Endometrial microvascular endothelial cells (primary cell): ENCODE results near the gene ABLIM1. TPM values are rescaled to one million over a fixed set of nuclear protein-coding genes. Genes with fewer than 3 reads are reported as not detected.

Experiments used
- in situ Hi-C: cut with HindIII; loops from 2 replicates; pipeline ENCODE4 v1.10.0; 2017; ENCODE audit warnings: low sequenced_read_pairs, low pct_unique_long_range_greater_than_20kb; ENCODE audit errors: inconsistent ontology term
- total RNA-seq: library from RNA; depleted of rRNA; stranded (reverse); fragments of >200 nt; gene quantifications from one replicate; pipeline ENCODE4 v1.2.3, GENCODE V29; 2015; ENCODE audit errors: inconsistent ontology term

ABLIM1 gene
- total RNA-seq, 1 donor from 2014 or later: 25.9 TPM

DNA sequence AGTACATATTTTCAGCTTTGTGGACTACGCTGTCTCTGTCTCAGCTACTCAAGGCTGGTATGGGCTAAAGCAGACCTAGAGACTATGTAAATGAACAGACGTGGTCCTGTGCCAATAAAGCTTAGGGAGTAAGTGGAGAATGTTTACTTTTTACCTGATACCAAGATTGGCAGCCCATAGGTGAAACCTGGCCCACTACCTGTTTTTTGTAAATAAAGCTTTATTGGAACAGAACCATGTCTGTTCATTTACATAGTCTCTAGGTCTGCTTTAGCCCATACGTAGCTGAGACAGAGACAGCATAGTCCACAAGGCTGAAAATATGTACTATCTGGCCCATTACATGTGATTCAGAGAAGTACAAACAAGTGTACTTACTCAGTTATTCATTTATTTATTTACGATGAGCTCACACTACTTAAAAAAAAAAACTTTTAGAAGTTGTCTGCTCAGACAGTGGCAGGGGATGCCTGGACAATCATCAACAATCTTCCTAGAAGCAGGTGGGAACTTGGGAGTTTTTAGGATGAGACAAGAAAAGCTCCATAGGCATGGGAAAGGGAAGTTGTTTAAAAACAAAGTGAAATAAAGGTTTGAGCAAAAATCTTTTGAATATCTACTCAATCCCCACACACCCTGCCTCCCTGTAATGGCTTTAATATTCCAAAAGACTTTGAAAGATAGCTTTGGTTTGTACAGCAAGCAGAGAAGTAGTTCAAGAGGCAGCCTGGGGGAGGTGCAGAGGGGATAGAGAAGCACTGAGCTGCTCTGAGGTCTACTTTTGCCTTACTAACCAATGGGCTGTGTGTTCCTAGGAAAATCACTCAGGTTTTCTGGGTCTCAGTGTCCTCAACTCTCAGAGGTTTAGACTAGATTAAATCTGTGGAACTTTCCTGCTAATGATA, 139.4 kb downstream of the ABLIM1 start:
- in situ Hi-C loops: no loop called here

DNA sequence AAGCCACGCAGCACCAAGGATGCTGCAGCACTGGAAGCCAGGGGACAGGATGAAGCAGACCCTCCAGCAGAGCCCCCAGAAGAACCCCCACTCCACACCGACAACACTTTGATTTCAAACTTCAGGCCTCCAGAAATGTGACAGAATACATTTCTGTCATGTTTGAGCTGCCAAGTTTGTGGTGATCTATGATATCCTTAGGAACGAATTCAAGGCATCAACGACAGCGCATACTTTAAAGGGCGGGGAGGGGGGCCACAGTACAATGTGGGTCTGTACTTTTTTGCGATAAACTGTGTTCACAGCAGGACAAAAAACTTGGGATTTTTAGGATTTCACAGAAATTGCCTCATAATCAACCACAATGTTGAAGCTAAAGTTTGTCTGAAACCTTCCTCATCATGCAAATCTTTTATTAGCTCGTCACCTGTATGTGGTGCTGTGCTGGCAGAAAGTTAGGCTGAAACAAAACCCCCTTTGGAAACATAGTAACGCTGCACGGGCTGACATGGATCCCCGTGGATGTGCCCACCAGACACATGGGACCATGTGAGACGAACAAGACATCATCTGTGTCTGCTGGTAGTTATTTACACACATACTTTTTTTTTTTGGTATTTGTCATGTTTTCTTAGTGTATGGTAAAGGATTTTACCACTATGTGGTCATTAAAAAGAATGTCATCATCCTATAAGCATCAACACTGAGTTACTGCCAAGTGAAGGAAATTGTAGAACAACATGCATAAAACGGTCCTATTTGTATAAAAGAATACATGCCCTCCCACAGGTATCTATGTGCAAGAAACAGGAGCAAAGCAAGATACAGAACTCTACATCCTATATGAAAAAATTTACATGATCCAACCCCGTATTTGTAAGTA, 140.5 kb downstream of the ABLIM1 start:
- in situ Hi-C loops: no loop called here

DNA sequence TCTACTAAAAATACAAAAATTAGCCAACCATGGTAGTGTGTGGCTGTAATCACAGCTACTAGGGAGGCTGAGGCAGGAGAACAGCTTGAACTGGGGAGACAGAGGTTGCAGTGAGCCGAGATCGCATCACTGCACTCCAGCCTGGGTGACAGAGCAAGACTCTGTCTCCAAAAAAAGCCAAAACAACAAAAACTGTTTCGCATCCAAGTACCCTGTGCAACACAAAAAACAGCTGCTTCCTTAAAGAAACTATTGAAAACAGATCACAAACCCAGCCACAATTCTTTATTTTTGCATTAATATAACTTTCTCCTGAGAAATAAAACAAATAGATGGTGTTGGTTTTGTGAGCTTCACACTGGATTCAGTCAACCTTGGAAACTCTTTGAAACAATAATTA, 141.7 kb downstream of the ABLIM1 start:
- in situ Hi-C loops: no loop called here

DNA sequence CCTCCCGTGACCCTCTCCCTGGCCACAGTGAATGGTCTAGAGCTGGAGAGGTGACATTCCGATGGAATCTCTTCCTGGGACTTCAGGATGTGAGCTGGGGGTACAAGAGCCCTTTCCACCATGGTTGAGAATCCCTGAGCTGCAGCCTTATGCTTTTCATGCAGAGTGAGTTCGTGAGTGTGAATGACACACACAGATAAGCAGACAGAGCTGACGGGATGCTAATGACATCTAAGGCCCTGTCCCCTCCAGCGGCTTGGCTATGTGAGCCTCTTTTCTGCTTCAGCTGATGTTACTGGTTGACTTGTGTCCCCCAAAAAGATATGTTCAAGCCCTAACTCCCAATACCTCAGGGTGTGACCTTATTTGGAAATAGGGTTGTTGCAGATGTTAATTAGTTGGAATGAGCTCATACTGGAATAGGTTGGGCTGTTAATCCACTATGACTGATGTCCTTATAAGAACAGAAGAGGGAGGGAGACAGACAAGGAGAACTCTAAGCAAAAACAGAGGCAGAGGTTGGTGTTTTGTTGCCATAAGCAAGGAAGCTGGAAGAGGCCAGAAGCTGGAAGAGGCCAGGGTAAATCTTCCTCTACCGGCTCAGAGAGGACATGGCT, 142.7 kb downstream of the ABLIM1 start:
- in situ Hi-C loops: no loop called here

DNA sequence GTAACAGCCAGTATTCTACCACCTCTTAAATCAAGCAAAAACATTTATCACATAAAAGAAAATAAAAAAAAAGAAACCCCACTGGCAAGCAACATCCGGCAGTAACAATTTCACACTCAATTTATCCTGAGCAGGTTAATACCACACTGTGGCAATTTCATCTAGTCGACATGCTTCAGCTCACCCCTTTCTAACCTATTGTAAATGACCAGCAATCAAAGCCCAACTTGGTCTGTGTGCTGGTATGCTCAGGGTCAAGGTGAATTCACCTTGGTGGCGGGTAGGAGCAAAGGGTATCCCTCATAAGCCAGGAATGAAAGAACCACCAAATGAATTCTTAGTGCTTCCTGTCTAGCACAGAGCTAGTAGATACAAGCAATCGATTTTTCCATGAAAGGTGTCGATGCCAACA, 144.7 kb downstream of the ABLIM1 start:
- in situ Hi-C loops: no loop called here

DNA sequence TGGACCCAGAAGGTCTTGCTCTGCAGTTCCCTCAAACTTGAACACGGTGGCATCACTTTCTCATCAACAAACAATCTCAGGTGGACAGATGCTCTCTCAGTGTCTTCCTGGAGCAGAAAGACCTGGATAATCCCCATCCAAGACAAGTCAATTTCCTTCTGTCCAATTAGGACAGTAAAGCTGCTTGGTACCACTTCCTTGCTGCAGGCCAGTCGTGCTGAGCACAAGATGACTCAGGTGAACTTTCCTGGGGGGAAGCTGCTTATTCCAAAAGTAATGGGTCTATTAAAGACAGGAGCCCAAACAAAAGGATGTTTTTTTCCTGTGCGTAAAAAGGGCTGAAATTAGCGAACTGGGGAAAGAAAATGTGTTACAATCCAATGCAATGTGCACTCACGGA, 146.2 kb downstream of the ABLIM1 start:
- in situ Hi-C loops: no loop called here

DNA sequence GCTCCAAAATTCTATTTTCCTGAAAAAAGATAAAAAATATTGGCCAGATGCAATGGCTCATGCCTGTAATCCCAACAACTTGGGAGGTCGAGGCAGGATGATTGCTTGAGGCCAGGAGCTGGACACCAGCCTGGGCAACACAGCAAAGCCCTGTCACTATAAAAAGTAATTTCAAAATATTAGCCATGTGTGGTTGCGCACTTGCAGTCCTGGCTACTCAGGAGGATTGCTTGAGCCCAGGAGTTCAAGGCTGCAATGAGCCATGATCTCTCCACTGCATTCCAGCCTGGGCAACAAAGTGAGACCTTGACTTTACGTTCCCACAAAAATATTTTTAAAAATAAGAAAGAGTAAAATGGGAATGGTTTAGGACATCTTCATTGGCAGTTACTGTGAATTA, 149.7 kb downstream of the ABLIM1 start:
- in situ Hi-C loops: no loop called here

DNA sequence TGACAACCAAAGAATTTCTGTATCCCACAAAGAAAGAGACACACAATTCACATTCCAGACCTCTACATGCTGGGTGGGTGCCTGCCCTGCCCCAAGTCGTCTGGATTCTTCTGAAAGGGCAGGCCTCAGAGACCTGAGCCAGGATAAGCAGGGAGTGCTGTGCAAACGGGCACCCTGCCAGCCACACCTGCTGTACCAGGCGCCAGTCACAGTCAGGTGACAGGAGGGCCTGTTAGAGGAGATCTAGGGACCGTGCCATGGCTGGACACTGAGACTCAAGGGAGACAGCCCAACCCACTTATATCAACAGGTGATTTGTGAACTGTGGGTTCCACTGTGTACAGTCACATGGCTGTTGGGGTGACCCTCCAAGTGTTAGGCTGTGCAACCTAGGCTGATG, 150.6 kb downstream of the ABLIM1 start:
- in situ Hi-C loops: no loop called here

DNA sequence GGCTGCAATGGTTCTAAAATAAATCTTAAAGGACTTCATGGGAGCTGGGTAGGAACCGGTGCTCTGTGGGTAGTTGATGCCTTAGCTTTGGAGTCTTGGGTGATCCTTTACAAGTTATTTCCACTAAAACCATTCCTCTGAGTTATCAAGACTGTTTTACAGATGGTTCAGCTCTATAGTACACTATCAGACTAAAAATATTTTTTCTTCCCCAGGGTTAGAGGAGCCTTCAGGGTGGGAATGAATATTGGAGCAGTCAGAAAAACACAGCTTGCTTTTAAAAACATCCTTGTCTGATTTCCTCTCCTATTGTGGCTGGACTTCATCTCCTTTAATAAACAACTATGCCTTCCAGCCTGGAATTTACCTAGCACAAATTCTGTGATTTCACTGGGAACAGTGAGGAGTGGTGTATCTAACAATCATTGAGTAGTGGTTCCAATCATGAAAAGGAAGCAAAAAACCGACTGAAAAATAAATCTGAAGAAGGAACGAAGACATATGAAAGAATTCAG, 151.1 kb downstream of the ABLIM1 start:
- in situ Hi-C loops: no loop called here

DNA sequence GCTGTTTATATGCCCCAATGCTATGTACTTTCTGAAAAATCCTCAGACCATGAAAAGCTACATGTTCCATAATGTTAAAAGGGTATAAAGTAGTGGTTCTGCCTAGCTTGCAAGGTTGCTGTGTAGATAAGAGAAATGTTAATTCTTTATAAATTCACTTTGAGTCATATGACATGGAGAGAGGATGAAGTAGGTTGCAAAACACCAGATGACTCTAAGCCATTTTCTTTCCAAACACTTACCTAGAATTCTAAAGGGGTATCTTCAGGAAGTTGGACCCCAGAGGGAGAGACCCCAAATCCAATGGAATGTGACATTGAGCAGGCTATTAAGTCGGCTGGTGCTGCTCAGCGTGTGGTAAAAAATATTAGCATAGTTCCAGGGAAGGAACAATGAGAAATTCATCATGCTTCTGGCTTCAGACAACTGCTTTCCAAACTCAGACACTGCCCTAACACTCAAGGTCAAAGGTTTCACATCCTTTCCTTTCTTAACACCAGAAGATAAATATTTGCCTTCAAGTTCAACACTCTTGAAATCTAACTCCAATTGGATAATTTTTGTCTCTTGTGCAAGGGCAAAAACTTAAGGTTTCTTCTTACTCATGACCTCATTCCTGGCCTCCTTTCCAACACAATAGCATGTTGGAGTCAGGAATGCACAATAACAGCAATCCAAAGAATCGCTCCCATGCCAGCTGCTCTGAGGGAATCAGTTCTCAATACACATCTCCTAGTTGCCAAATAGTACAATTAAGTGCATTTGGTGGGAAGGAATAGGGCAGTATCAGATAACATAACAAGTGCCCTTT, 153.1 kb downstream of the ABLIM1 start:
- in situ Hi-C loops: no loop called here

DNA sequence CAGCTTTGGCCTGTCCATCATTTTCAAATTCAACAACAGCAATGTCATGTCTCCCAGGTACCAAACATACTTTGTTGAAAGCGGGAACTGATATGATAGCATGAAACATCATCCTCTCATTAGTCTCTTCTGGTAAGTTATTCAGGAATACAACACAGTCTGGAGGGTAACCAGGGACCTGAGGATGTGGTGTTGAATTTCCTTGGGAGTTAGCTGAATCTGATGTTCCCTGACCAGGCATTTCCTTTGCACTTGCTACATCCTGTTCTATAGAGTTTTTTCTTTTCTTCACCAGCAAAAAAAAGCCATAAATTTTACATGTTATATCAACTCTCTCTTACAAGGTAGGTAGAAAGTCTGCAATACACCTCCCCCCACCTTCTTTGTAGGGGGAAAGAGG, 156.0 kb downstream of the ABLIM1 start:
- in situ Hi-C loops: no loop called here

DNA sequence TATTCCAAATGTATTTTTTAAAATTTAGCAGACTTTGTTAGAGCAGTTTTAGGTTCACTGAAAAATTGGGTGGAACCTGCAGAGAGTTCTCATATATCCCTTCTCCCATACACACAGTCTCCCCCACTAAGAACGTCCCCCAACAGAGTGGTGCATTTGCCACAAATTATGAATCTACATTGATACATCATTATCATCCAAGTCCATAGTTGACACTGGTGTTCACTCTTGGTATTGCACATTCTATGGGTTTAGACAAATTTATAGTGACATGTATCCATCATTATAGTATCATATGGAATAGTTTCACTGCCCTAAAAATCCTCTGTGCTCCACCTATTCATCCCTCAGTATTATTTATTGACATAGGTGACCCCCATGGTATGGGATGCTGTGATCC, 156.4 kb downstream of the ABLIM1 start:
- in situ Hi-C loops: no loop called here

DNA sequence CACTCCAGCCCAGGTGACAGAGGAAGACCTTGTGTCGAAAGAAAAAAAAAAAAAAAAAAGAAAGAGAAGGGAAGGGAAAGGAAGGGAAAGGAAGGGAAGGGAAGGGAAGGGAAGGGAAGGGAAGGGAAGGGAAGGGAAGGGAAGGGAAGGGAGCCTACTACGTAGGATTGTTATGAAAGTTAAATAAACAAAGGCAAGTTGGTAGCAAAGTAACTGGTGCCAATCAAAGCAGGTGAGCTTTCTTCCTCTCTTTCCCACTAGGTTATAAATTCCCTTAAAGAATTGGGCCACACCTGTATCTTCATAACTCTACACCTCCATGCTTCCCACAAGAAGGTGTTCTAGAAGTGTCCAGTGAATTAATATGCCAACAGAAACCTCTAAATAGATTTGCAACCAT, 157.4 kb downstream of the ABLIM1 start:
- in situ Hi-C loops: no loop called here

DNA sequence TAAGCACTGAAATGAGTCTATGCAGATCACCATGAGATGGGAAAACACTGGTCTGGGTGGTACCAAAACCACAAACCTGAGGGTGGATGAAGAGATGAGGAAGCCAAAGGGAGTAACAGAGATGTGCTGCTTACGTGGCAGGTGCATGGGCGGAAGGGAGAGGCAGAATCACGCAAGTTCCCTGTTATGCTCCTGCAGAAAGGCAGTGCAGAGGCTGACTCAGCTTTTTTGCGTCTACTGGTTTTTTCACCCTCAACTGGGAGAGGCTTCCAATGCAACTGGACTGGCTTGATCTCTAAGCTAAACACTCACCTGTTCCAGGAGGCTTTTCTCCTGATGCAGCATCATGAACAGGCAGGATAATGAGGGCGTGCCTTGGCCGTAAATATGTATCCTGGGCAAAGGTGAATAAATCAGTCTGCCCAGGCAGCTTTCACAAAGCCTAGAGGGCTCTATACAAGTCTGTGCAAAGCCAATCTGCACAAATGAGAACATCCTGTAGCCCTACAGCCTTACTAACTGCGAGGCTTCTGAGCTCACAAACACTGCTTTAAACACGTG, 158.4 kb downstream of the ABLIM1 start:
- in situ Hi-C loops: no loop called here

DNA sequence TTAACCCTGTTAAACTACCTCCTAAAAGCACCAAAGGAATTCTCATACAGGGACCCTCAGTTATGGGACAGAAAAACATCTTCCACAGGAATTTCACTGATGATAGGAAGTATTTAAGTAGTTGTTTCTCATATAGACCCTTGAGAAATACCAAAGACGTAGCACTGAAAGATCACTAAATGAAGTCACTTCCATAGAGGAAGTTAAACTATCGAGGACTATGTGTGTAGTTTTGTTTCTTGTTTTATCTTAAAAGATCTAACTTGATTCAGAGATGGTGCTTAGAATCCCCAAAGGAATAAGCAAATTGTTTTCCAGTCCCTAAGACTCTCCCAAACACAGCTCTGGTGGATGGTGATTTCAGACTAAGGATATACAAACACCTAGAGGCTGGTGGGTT, 159.0 kb downstream of the ABLIM1 start:
- in situ Hi-C loops: no loop called here

DNA sequence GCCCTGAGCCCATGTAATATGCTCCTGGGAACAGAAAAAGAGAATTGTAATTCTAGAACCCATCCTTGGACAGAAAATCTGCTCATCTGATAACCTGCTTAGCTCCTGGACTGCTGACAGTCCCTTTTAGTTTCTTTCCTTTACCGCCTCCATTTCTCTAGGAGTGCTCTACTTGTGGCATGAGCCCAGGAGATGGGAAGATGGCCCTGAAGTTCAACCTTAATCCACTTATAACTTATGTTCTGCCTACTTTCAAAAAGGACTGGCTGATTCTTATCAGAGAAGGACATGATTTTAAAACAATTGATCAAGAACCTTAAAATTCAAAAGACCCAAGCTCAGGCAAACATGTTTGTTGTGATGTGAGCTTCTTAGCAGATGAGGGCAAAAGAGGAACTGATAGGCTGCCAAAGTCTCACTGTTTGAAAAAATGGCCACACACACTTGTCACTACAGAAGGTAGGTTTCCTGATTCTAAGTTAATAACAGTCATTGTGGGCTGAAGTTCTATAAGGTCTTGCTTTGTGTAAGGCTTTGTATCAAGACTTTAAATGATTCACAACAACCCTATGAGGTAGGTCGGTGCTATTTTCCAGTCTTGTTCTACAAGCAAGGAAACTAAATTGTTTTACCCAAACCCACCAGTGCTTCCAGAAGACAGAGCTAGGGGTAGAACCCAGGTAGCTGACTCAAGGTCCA, 159.5 kb downstream of the ABLIM1 start:
- in situ Hi-C loops: no loop called here

DNA sequence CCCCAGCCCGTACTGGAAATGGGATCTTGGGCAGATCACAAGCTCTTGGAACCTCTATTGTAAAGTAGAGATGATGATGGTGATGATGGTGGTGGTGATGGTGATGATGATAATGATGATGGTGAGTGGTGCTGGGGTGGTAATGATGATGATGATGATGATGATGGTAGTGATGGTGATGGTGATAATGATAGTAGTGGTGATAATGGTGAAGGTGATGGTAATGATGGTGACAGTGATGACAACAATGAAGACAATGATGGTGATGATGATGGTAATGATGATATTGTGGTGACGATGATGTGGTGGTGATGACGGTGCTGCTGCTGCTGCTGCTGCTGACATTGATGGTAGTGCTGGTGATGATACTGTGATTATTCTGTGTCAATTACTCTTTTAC, 162.8 kb downstream of the ABLIM1 start:
- in situ Hi-C loops: no loop called here
